ENCODE data around the gene ZC3HAV1L. TPM values are rescaled to one million over a fixed set of nuclear protein-coding genes. Genes with fewer than 3 reads are reported as not detected.

The ZC3HAV1L gene
- total and polyA plus RNA-seq, 2 of the 8 experiments (the other 6 are each of a cell fraction or from before 2014, with no cell fraction given) = 5.2 to 7.0 TPM

GRCh38 chr7:139072796-139073195 lies 37.0 kb upstream of the ZC3HAV1L start (continued):
- TF ChIP-seq JUND (IDR thresholded peaks at IDR 0.05; ENCODE audit: low read length) (no peak), EZH2 (IDR thresholded peaks at IDR 0.05; ENCODE audit: low read depth, low read length, severe bottlenecking) (no peak), SP2 (IDR thresholded peaks at IDR 0.05; ENCODE audit: low read length) (no peak), EP300 (IDR thresholded peaks at IDR 0.05; ENCODE audit: borderline replicate concordance in 1 of 2, low read depth in 2 of 2, low read length in 2 of 2) (no peak)
